Nephron (organoid): ENCODE data around the gene KANSL1.

Source experiments
- H3K27ac Mint-ChIP-seq, 3 experiments: 2 replicates each; pipeline ENCODE4 v1.8.0; 2020; ENCODE audit warnings: mixed read lengths in 3 of 3, mild to moderate bottlenecking in 2 of 3, moderate library complexity in 1 of 3
- H3K27me3 Mint-ChIP-seq: 2 replicates; pipeline ENCODE4 v1.8.0; 2021; ENCODE audit warnings: low read depth, mild to moderate bottlenecking, moderate library complexity, mixed read lengths
- H3K36me3 Mint-ChIP-seq: 2 replicates; pipeline ENCODE4 v1.8.0; 2020; ENCODE audit warnings: low read depth, mixed read lengths
- H3K4me1 Mint-ChIP-seq: 2 replicates; pipeline ENCODE4 v1.8.0; 2020; ENCODE audit warnings: mixed read lengths
- H3K4me3 Mint-ChIP-seq, 3 experiments: 2 replicates each; pipeline ENCODE4 v1.8.0; 2020; ENCODE audit warnings: mild to moderate bottlenecking in 3 of 3, mixed read lengths in 3 of 3, moderate library complexity in 2 of 3
- H3K9me3 Mint-ChIP-seq: 2 replicates; pipeline ENCODE4 v1.8.0; 2020; ENCODE audit warnings: mixed read lengths
- TF ChIP-seq, protein P1 (sequence below), 3 experiments: fragments of 200-600 bp; sonication (generic); IDR thresholded peaks; one replicate each; pipeline ENCODE4 v1.5.0; 2021; ENCODE audit warnings: antibody characterized with exemption in 3 of 3; ENCODE audit not compliant: unreplicated experiment in 3 of 3

Gene KANSL1

GRCh38 chr17:45997624-45998023, 195.6 kb downstream of the KANSL1 start:
- Mint-ChIP-seq H3K36me3 (no peaks in the 10 kb centered on the region), H3K27ac (no peak overlapping the region), H3K4me1 (peaks cover 14% of the 10 kb centered on the region), H3K4me3 (no peak overlapping the region), H3K27me3 (peaks cover 10% of the 10 kb centered on the region), H3K9me3 (no peaks in the 10 kb centered on the region)
- TF ChIP-seq, protein P1, sequence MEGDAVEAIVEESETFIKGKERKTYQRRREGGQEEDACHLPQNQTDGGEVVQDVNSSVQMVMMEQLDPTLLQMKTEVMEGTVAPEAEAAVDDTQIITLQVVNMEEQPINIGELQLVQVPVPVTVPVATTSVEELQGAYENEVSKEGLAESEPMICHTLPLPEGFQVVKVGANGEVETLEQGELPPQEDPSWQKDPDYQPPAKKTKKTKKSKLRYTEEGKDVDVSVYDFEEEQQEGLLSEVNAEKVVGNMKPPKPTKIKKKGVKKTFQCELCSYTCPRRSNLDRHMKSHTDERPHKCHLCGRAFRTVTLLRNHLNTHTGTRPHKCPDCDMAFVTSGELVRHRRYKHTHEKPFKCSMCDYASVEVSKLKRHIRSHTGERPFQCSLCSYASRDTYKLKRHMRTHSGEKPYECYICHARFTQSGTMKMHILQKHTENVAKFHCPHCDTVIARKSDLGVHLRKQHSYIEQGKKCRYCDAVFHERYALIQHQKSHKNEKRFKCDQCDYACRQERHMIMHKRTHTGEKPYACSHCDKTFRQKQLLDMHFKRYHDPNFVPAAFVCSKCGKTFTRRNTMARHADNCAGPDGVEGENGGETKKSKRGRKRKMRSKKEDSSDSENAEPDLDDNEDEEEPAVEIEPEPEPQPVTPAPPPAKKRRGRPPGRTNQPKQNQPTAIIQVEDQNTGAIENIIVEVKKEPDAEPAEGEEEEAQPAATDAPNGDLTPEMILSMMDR (IDR thresholded peaks at IDR 0.05; ENCODE audit: unreplicated experiment in 3 of 3), result no peak

- H3K9me3 Mint-ChIP-seq, result no peaks in the 10 kb centered on the region
- TF ChIP-seq, protein P1 (IDR thresholded peaks at IDR 0.05; ENCODE audit: unreplicated experiment in 3 of 3), result no peak
- H3K27ac Mint-ChIP-seq, result no peak overlapping the region
- no peaks in the 10 kb centered on the region for H3K36me3 Mint-ChIP-seq
- peaks cover 14% of the 10 kb centered on the region for H3K4me1 Mint-ChIP-seq
- H3K27me3 Mint-ChIP-seq, result peaks cover 7% of the 10 kb centered on the region
- H3K4me3 Mint-ChIP-seq, result no peak overlapping the region
These were observed 196.1 kb downstream of the KANSL1 start for GRCh38 chr17:45997166-45997565.

GRCh38 chr17:45996282-45996937, 196.8 kb downstream of the KANSL1 start:
- H3K9me3 Mint-ChIP-seq, result no peaks in the 10 kb centered on the region
- H3K36me3 Mint-ChIP-seq, result no peaks in the 10 kb centered on the region
- H3K27me3 Mint-ChIP-seq, result peaks cover 7% of the 10 kb centered on the region
- H3K4me3 Mint-ChIP-seq, result no peak overlapping the region
- H3K27ac Mint-ChIP-seq, result no peak overlapping the region
- TF ChIP-seq, protein P1 (IDR thresholded peaks at IDR 0.05; ENCODE audit: unreplicated experiment in 3 of 3), result no peak
- peaks cover 14% of the 10 kb centered on the region for H3K4me1 Mint-ChIP-seq

GRCh38 chr17:45995627-45996270, 197.5 kb downstream of the KANSL1 start:
- Mint-ChIP-seq H3K27ac (no peak overlapping the region), H3K27me3 (peaks cover 6% of the 10 kb centered on the region), H3K4me3 (no peak overlapping the region), H3K36me3 (no peaks in the 10 kb centered on the region), H3K4me1 (peaks cover 14% of the 10 kb centered on the region), H3K9me3 (no peaks in the 10 kb centered on the region)
- TF ChIP-seq, protein P1 (IDR thresholded peaks at IDR 0.05; ENCODE audit: unreplicated experiment in 3 of 3), result no peak

GRCh38 chr17:45994987-45995386, 198.2 kb downstream of the KANSL1 start:
- H3K36me3 Mint-ChIP-seq, result no peaks in the 10 kb centered on the region
- peaks cover 14% of the 10 kb centered on the region for H3K4me1 Mint-ChIP-seq
- no peak overlapping the region for H3K4me3 Mint-ChIP-seq
- no peaks in the 10 kb centered on the region for H3K27me3 Mint-ChIP-seq
- TF ChIP-seq, protein P1 (IDR thresholded peaks at IDR 0.05; ENCODE audit: unreplicated experiment in 3 of 3), result no peak
- peaks cover under 1% of the 10 kb centered on the region for H3K9me3 Mint-ChIP-seq
- H3K27ac Mint-ChIP-seq, result no peak overlapping the region
